HEK293 (cell line): ENCODE results near the gene TNIK.

Experiments used
- BCL6B ChIP-seq: fragments of 450-650 bp; formaldehyde crosslinking; IDR thresholded peaks from 2 replicates; pipeline ENCODE4 v1.5.1; 2017; ENCODE audit warnings: missing biosample characterization, missing genetic modification characterization
- ELK4 ChIP-seq: IDR thresholded peaks from 2 replicates; pipeline ENCODE4 v1.6.1; 2011; ENCODE audit warnings: mild to moderate bottlenecking, low read depth, low read length, borderline replicate concordance
- GLI2 ChIP-seq: fragments of 450-650 bp; formaldehyde crosslinking; IDR thresholded peaks from 2 replicates; pipeline ENCODE4; 2017; ENCODE audit warnings: missing biosample characterization, missing genetic modification characterization, low read depth, borderline replicate concordance
- KLF9 ChIP-seq: fragments of 450-650 bp; formaldehyde crosslinking; IDR thresholded peaks from 2 replicates; pipeline ENCODE4 v1.5.1; 2016; ENCODE audit warnings: missing biosample characterization, missing genetic modification characterization, low read depth
- PRDM2 ChIP-seq: fragments of 450-650 bp; formaldehyde crosslinking; IDR thresholded peaks from 2 replicates; pipeline ENCODE4 v1.5.1; 2016; ENCODE audit warnings: missing biosample characterization, missing genetic modification characterization, borderline replicate concordance
- SCRT2 ChIP-seq: fragments of 450-650 bp; formaldehyde crosslinking; IDR thresholded peaks from 2 replicates; pipeline ENCODE4 v1.5.1; 2016; ENCODE audit warnings: missing biosample characterization, missing genetic modification characterization
- TSHZ1 ChIP-seq: fragments of 450-650 bp; formaldehyde crosslinking; IDR thresholded peaks from 2 replicates; pipeline ENCODE4 v1.5.1; 2016; ENCODE audit warnings: missing biosample characterization, missing genetic modification characterization, borderline replicate concordance
- ZBTB11 ChIP-seq: fragments of 450-650 bp; formaldehyde crosslinking; conservative IDR thresholded peaks from 2 replicates; pipeline ENCODE4 v1.5.1; 2016; ENCODE audit warnings: low read depth, missing biosample characterization, missing genetic modification characterization
- ZBTB7A ChIP-seq: fragments of 450-650 bp; formaldehyde crosslinking; IDR thresholded peaks from 2 replicates; pipeline ENCODE4 v1.5.1; 2016; ENCODE audit warnings: low read depth, missing biosample characterization, missing genetic modification characterization
- ZEB2 ChIP-seq: fragments of 450-650 bp; formaldehyde crosslinking; IDR thresholded peaks from 2 replicates; pipeline ENCODE4 v1.5.1; 2016; ENCODE audit warnings: missing biosample characterization, missing genetic modification characterization
- ZNF140 ChIP-seq: fragments of 450-650 bp; formaldehyde crosslinking; IDR thresholded peaks from 2 replicates; pipeline ENCODE4 v1.5.1; 2016; ENCODE audit warnings: missing biosample characterization, missing genetic modification characterization
- ZNF155 ChIP-seq: fragments of 450-650 bp; formaldehyde crosslinking; IDR thresholded peaks from 2 replicates; pipeline ENCODE4 v1.5.1; 2016; ENCODE audit warnings: missing biosample characterization, missing genetic modification characterization
- ZNF211 ChIP-seq: fragments of 450-650 bp; formaldehyde crosslinking; IDR thresholded peaks from 2 replicates; pipeline ENCODE4 v1.5.1; 2016; ENCODE audit warnings: low read depth, missing biosample characterization, missing genetic modification characterization
- ZNF239 ChIP-seq: fragments of 450-650 bp; formaldehyde crosslinking; IDR thresholded peaks from 2 replicates; pipeline ENCODE4 v1.5.1; 2016; ENCODE audit warnings: missing biosample characterization, missing genetic modification characterization
- ZNF366 ChIP-seq: fragments of 450-650 bp; formaldehyde crosslinking; conservative IDR thresholded peaks from 2 replicates; pipeline ENCODE4 v1.5.1; 2016; ENCODE audit warnings: missing biosample characterization, missing genetic modification characterization
- ZNF549 ChIP-seq: fragments of 450-650 bp; IDR thresholded peaks from 2 replicates; pipeline ENCODE4 v1.5.1; 2018; ENCODE audit warnings: missing biosample characterization, missing genetic modification characterization, mild to moderate bottlenecking, inconsistent platforms, moderate library complexity
- ZNF585B ChIP-seq: fragments of 450-650 bp; formaldehyde crosslinking; IDR thresholded peaks from 2 replicates; pipeline ENCODE4 v1.5.1; 2016; ENCODE audit warnings: missing biosample characterization, missing genetic modification characterization
- ZNF596 ChIP-seq: fragments of 450-650 bp; IDR thresholded peaks from 2 replicates; pipeline ENCODE4 v1.5.0; 2018; ENCODE audit warnings: missing biosample characterization, mild to moderate bottlenecking, missing genetic modification characterization, moderate library complexity
- ZNF626 ChIP-seq: fragments of 450-650 bp; sonication (Bioruptor Pico); formaldehyde crosslinking; IDR thresholded peaks from 2 replicates; pipeline ENCODE4 v1.5.1; 2018; ENCODE audit warnings: missing biosample characterization, missing genetic modification characterization, inconsistent platforms
- ZNF677 ChIP-seq: fragments of 450-650 bp; IDR thresholded peaks from 2 replicates; pipeline ENCODE4 v1.5.0; 2018; ENCODE audit warnings: missing biosample characterization, mild to moderate bottlenecking, missing genetic modification characterization, moderate library complexity
- ZSCAN23 ChIP-seq: fragments of 450-650 bp; formaldehyde crosslinking; IDR thresholded peaks from 2 replicates; pipeline ENCODE4 v1.5.1; 2016; ENCODE audit warnings: missing biosample characterization, missing genetic modification characterization
- TF ChIP-seq, protein P1 (sequence below): fragments of 450-650 bp; formaldehyde crosslinking; IDR thresholded peaks from 2 replicates; pipeline ENCODE4 v1.5.1; 2016; ENCODE audit warnings: missing biosample characterization, missing genetic modification characterization

Gene TNIK

GRCh38 chr3:171446801-171447578 is 13.2 kb downstream of the TNIK start (continued):
- TF ChIP-seq ZNF626 (tag by site-specific recombination) (no peak), ZNF677 (tag by site-specific recombination) (no peak), ZNF366 (tag by site-specific recombination) (peak; percentile 39; the same call in 1 of the 2 replicates), KLF9 (tag by site-specific recombination) (no peak), SCRT2 (tag by site-specific recombination) (no peak), ZBTB11 (no peak), ZNF596 (tag by site-specific recombination) (no peak), BCL6B (tag by site-specific recombination) (no peak), PRDM2 (tag by site-specific recombination) (no peak), ELK4 (no peak), ZNF211 (tag by site-specific recombination) (no peak), TSHZ1 (tag by site-specific recombination) (peak; percentile 34; the same call in 1 of the 2 replicates), GLI2 (tag by site-specific recombination) (no peak), ZNF155 (tag by site-specific recombination) (no peak), ZBTB7A (no peak), ZNF549 (tag by site-specific recombination) (no peak), ZEB2 (tag by site-specific recombination) (peak; percentile 91), ZNF140 (no peak), ZSCAN23 (tag by site-specific recombination) (no peak), ZNF239 (tag by site-specific recombination) (no peak), ZNF585B (tag by site-specific recombination) (no peak)
- TF ChIP-seq, protein P1, sequence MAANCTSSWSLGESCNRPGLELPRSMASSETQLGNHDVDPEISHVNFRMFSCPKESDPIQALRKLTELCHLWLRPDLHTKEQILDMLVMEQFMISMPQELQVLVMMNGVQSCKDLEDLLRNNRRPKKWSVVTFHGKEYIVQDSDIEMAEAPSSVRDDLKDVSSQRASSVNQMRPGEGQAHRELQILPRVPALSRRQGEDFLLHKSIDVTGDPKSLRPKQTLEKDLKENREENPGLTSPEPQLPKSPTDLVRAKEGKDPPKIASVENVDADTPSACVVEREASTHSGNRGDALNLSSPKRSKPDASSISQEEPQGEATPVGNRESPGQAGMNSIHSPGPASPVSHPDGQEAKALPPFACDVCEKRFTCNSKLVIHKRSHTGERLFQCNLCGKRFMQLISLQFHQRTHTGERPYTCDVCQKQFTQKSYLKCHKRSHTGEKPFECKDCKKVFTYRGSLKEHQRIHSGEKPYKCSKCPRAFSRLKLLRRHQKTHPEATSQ (tag by site-specific recombination): no peak
